K562 treated with DMSO at 1 percent for 48 hours (cell line): ENCODE measurements around the gene SYNGR3. TPM values are rescaled to one million over a fixed set of nuclear protein-coding genes. Genes with fewer than 3 reads are reported as not detected.

ENCODE experiments used
- total RNA-seq: library from RNA; unstranded; fragments of 300-600 nt; gene quantifications from 2 replicates; pipeline ENCODE4 v1.2.3, GENCODE V29; 2022; ENCODE audit warnings: low replicate concordance; ENCODE audit errors: extremely low read depth

SYNGR3 gene
- total RNA-seq: not detected in 2 replicates

GRCh38 chr16:1989209-1990100 lies at the start of gene SYNGR3:
TSS of gene SYNGR3 (plus strand) at chr16:1989970. CDS start at chr16:1990103, 133 bp downstream.

GRCh38 chr16:1942810-1943726 lies 46.7 kb upstream of the SYNGR3 start, which contains the start of gene MSRB1:
TSS of gene MSRB1 (minus strand) at chr16:1943199. CDS start at chr16:1943156, 43 bp downstream.

GRCh38 chr16:1959269-1960039 lies 30.3 kb upstream of the SYNGR3 start, which contains the start of gene NDUFB10:
TSS of gene NDUFB10 (plus strand) at chr16:1959538. CDS start at chr16:1959625, 87 bp downstream.

DNA sequence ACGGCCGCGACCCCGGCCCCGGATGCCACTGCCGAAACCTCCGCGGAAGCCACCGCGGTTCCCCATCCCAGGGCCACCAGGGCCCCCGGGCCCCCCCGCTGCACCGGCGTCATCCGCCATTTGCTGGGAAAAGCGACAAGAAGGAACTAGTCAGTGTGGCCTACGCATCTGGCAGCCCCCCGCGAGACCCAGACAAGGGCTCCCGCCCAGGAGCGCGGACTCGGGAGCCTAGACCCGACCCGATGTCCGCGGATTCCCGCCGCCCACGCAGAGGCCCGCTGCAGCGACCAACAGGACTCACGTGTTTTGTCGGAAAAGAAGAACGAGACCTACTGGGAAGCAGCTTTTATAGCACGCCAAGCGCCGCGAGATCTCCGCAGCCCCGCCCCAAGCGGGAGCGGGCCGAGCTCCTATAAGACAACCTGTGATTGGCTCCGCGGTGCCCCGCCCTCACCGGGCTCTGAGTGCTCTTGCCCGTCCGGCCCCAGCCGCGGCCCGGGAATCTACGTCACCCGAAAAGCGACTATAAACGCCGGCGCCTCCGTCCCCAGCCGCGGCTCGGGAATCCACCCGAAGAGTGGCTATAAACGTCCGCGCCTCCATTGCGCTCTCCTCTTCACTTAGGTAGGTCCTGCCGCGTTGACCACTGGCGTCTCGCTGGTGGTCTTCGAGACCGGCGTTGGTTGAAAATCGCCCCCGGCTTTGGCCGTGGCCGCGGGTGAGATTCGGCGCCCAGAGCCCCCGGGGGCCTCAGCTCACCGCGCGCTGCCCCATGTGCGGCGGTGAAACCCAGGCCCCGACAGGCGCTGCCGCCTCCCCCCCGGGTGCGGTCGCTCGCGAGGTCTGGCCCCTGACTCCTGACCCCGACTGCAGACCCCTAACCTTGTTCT lies 25.0 kb upstream of the SYNGR3 start, which contains the start of gene RPS2:
RPS2 (minus strand) TSS at position 321 of the 890 bp plus-strand sequence; CDS start at position 120, 201 bp downstream.

GRCh38 chr16:1966460-1966859 lies 23.3 kb upstream of the SYNGR3 start, which contains the start of gene RNF151:
TSS of gene RNF151 (plus strand) at chr16:1966856. CDS start at chr16:1966882, 26 bp downstream.

DNA sequence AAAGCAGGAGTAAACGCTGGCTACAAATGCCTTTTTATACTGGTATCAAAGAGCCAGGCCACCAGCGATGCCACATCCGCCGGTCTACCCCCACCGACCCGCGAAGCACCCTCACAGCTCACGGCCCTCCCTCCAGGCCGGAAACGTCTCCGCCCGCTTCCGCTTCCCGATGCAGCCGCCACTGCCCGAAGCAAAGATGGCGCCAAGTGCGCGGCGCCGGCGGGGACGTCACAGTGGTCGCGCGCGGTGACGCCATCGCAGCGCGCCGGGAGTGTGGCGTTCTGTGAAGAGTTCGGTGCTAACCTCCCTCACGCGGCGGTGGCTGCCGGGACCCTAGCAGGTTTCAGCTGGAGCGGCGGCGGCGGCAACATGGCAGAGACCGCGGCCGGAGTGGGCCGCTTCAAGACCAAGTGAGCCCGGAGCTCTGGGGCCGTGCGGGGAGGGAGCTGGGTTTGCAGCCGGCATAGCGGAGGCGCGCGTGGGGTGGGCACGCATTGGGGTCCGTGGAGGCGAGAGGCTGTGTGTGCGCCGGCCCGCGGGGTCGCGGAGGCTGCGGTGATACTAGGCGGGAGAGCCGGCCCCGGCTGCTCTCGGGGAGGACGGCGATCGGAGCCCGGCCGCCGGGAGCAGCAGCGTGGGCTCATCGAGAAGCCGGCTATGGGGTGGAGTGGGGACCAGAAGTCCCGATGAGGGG lies 17.8 kb upstream of the SYNGR3 start, which contains the start of gene TBL3:
TBL3 (plus strand) TSS at position 258 of the 694 bp plus-strand sequence; CDS start at position 370, 112 bp downstream.

GRCh38 chr16:1981398-1981836 lies 8.4 kb upstream of the SYNGR3 start, which contains the start of gene NOXO1:
TSS of gene NOXO1 (minus strand) at chr16:1981469. CDS start at chr16:1981179, 290 bp downstream.

DNA sequence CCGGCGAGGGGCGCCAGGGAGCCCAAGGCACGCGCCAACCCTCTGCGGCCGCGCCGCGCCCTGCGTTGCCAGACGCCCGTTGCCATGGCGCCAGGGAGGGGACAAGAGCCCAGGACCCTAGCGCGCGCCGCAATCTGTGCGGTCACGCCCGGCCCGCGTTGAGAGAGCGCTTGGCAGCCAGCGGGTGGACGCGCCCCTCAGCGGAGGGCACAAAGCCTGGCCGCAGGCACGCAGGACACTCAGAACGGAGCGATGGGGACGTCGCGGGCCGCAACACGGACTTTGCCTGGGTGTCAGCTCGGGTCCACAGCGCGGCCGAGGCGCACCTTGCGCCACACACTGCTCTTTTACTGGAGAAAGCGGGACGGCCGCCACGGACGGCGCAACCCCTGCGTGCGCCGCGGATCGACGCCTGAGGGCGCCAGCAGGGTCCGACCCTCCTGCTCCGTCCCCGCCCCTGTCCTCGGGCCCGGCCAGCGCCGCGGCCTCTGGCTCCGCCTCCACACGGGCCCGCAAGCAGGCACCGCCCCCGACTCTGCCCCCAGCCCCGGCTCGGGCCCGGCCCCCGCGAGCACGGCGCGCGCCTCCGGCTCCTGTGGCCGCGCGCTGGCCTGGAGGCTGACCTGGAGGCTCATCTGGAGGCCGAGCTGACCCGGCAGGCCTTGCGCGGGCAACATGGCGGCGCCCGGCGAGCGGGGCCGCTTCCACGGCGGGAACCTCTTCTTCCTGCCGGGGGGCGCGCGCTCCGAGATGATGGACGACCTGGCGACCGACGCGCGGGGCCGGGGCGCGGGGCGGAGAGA lies 6.0 kb upstream of the SYNGR3 start, which contains the start of gene GFER:
GFER (plus strand) TSS at position 650 of the 803 bp plus-strand sequence; CDS start at position 676, 26 bp downstream.

DNA sequence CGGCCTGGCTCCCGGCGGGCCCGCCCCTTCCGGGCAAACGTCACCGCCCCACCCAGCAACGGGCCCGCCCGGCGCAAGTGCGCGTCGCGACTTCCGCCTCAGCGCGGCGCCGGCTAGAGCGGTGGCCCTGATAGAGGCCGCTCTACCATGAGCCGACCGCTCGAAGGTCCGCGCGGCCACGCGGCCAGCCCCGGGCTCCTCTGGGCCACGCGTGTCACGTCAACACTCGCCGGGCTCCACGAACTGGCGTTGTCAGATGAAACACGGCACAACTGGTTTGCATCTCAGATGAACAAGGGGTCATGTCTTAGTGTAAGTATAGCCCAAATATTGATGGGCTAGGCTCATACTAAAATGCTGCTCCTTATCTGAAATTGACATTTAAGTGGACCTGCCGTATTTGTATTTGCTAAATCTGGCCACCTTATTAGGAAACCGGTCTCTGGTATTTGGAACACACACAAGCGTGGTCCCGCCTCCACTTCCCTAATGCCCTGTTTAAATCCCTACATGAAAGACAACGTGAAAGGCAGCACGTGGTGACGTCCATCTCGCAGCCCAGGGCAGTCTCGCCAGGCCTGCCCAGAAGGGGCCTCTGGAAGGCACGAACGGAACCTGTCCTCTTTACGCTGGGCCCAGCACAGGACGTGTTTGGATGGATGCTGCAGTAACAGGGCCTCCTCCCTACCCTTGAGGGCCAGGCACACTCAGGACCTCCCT lies 20.2 kb downstream of the SYNGR3 start, which contains the start of gene ZNF598:
ZNF598 (minus strand) TSS at position 31 of the 720 bp plus-strand sequence.

DNA sequence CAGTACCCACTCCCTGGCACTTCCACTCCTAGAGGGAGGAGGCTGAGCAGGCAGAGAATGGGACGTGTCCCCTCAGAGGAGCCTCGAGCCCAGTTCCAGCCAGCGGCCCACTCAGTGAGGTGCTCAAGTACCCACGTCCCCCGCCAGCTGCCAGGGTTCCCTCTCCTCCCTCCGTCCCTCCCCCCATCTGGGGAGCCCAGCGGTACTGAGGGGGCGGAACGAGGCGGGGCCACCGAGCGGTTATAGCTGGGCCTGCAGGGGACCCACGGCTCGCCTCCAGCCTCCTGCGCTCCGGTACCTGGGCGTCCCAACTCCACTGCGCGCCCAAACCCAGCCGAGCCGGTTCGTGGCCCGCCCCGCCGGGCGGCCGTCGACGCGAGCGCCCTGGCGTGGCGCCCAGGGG lies 29.7 kb downstream of the SYNGR3 start, which contains the start of gene NPW:
NPW (plus strand) TSS at position 268 of the 403 bp plus-strand sequence.

GRCh38 chr16:2026461-2027023 lies 36.8 kb downstream of the SYNGR3 start, which contains the start of gene NHERF2:
TSS of gene NHERF2 (plus strand) at chr16:2026902. CDS start at chr16:2027006, 104 bp downstream.

Other genes with a start within 250 kb of the SYNGR3 start
- not detected in 2 replicates for gene NME3, start 218.4 kb upstream of the SYNGR3 start, total RNA-seq
- not detected in 2 replicates for gene EME2, start 217.2 kb upstream of the SYNGR3 start, total RNA-seq
- gene MRPS34, start 216.8 kb upstream of the SYNGR3 start, total RNA-seq: not detected in 2 replicates
- not detected in 2 replicates for gene SPSB3, start 207.4 kb upstream of the SYNGR3 start, total RNA-seq
- 502 TPM in 1 of 2 replicates, not detected in the other for gene NUBP2, start 207.0 kb upstream of the SYNGR3 start, total RNA-seq
- not detected in 2 replicates for gene IGFALS, start 196.3 kb upstream of the SYNGR3 start, total RNA-seq
- not detected in 2 replicates for gene HAGH, start 163.1 kb upstream of the SYNGR3 start, total RNA-seq
- not detected in 2 replicates for gene FAHD1, start 162.8 kb upstream of the SYNGR3 start, total RNA-seq
- not detected in 2 replicates for gene MEIOB, start 117.8 kb upstream of the SYNGR3 start, total RNA-seq
- not detected in 2 replicates for gene HS3ST6, start 71.6 kb upstream of the SYNGR3 start, total RNA-seq
- gene MSRB1, start 46.8 kb upstream of the SYNGR3 start, total RNA-seq: not detected in 2 replicates
- not detected in 2 replicates for gene RPL3L, start 35.3 kb upstream of the SYNGR3 start, total RNA-seq
- gene NDUFB10, start 30.4 kb upstream of the SYNGR3 start, total RNA-seq: not detected in 2 replicates
- 4,281 and 4,927 TPM in 2 replicates for gene RPS2, start 25.1 kb upstream of the SYNGR3 start, total RNA-seq
- gene RNF151, start 23.1 kb upstream of the SYNGR3 start, total RNA-seq: not detected in 2 replicates
- not detected in 2 replicates for gene TBL3, start 17.9 kb upstream of the SYNGR3 start, total RNA-seq
- not detected in 2 replicates for gene NOXO1, start 8.5 kb upstream of the SYNGR3 start, total RNA-seq
- not detected in 2 replicates for gene GFER, start 5.8 kb upstream of the SYNGR3 start, total RNA-seq
- gene ZNF598, start 19.9 kb downstream of the SYNGR3 start, total RNA-seq: not detected in 2 replicates
- gene NPW, start 29.8 kb downstream of the SYNGR3 start, total RNA-seq: not detected in 2 replicates
- gene NHERF2, start 36.9 kb downstream of the SYNGR3 start, total RNA-seq: not detected in 2 replicates
- not detected in 2 replicates for gene NTHL1, start 57.9 kb downstream of the SYNGR3 start, total RNA-seq
- gene TSC2, start 58.0 kb downstream of the SYNGR3 start, total RNA-seq: not detected in 2 replicates
- 1,234 TPM in 1 of 2 replicates, not detected in the other for gene PKD1, start 145.9 kb downstream of the SYNGR3 start, total RNA-seq
- not detected in 2 replicates for gene RAB26, start 158.7 kb downstream of the SYNGR3 start, total RNA-seq
- not detected in 2 replicates for gene TRAF7, start 165.8 kb downstream of the SYNGR3 start, total RNA-seq
- gene CASKIN1, start 206.6 kb downstream of the SYNGR3 start, total RNA-seq: not detected in 2 replicates
- not detected in 2 replicates for gene MLST8, start 215.5 kb downstream of the SYNGR3 start, total RNA-seq
- gene BRICD5, start 220.9 kb downstream of the SYNGR3 start, total RNA-seq: not detected in 2 replicates
- gene PGP, start 224.9 kb downstream of the SYNGR3 start, total RNA-seq: not detected in 2 replicates
- not detected in 2 replicates for gene E4F1, start 233.6 kb downstream of the SYNGR3 start, total RNA-seq
- not detected in 2 replicates for gene DNASE1L2, start 246.5 kb downstream of the SYNGR3 start, total RNA-seq